PFSK-1 (cell line): ENCODE data around the gene KRT16.

Source experiments
- POLR2AphosphoS5 ChIP-seq: IDR thresholded peaks from 2 replicates; pipeline ENCODE4 v1.6.1; 2012; ENCODE audit warnings: low read depth, mild to moderate bottlenecking, control low read depth, low read length, moderate library complexity
- SIN3A ChIP-seq: IDR thresholded peaks from 2 replicates; pipeline ENCODE4 v1.6.1; 2012; ENCODE audit warnings: mild to moderate bottlenecking, low read length, moderate library complexity, borderline replicate concordance; ENCODE audit not compliant: insufficient read depth
- TAF1 ChIP-seq: IDR thresholded peaks from 2 replicates; pipeline ENCODE4 v1.6.1; 2012; ENCODE audit warnings: low read length, control low read depth, borderline replicate concordance; ENCODE audit not compliant: insufficient read depth
- TF ChIP-seq, protein P1 (sequence below), 2 experiments: IDR thresholded peaks; 2 replicates each; pipeline versions ENCODE4 v1.6.1 to v1.8.0; 2011 to 2012; ENCODE audit warnings: low read depth in 2 of 2, low read length in 2 of 2, control low read depth in 1 of 2, inconsistent platforms in 1 of 2, mild to moderate bottlenecking in 1 of 2, moderate library complexity in 1 of 2; ENCODE audit not compliant: insufficient read depth in 1 of 2

DNA sequence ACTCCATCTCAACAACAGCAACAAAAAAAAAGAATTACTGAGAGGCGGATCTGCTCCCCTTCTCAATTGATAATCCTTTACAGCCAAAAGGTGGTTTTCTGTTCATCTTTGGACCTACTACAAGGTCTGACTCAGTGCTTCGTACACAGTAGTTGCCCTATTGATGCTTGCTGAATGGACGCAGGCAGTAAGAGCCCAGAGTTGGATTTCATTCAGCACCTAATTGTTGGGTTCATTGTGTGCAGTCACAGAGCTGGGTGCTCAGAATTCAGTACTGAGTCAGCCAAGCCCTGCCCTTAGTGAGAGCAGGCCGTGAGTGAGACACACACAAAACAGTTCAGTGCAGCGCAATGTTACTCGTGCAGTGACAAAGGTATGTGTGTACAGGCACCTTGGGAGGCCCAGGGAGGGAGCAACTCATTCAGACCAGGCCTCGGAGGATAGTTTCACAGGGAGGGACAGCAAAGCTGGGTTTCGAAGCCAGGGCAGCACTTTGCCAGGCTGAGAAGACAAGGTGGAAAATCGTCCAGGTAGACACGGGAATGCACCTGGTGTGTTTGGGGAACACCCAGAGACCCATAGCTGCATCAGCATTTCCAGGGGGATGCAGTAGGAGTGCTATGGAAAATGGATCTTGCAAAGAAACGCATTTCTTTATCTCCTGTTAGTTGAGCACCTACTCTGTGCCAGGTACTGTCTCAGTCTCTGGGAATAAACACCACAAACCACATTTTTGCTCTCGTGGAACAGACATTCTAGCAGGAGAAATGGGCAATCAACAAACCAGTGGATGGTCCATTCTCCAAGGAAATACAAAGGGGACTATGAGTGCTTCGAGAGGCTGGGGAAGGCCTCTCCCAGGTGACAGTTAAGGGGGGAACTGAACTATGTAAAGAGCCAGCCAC, 29.9 kb upstream of the KRT16 start:
- TF ChIP-seq SIN3A (no peak), POLR2AphosphoS5 (no peak), TAF1 (no peak)
- TF ChIP-seq, protein P1, sequence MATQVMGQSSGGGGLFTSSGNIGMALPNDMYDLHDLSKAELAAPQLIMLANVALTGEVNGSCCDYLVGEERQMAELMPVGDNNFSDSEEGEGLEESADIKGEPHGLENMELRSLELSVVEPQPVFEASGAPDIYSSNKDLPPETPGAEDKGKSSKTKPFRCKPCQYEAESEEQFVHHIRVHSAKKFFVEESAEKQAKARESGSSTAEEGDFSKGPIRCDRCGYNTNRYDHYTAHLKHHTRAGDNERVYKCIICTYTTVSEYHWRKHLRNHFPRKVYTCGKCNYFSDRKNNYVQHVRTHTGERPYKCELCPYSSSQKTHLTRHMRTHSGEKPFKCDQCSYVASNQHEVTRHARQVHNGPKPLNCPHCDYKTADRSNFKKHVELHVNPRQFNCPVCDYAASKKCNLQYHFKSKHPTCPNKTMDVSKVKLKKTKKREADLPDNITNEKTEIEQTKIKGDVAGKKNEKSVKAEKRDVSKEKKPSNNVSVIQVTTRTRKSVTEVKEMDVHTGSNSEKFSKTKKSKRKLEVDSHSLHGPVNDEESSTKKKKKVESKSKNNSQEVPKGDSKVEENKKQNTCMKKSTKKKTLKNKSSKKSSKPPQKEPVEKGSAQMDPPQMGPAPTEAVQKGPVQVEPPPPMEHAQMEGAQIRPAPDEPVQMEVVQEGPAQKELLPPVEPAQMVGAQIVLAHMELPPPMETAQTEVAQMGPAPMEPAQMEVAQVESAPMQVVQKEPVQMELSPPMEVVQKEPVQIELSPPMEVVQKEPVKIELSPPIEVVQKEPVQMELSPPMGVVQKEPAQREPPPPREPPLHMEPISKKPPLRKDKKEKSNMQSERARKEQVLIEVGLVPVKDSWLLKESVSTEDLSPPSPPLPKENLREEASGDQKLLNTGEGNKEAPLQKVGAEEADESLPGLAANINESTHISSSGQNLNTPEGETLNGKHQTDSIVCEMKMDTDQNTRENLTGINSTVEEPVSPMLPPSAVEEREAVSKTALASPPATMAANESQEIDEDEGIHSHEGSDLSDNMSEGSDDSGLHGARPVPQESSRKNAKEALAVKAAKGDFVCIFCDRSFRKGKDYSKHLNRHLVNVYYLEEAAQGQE (IDR thresholded peaks at IDR 0.05; ENCODE audit: insufficient read depth in 1 of 2, low read depth in 2 of 2, low read length in 2 of 2), result no peak
